Ishikawa (cell line): Measurements from ENCODE around the gene CLDN20.

Experiments used
- CEBPB ChIP-seq: IDR thresholded peaks from 2 replicates; pipeline ENCODE4 v1.6.1; 2012
- CREB1 ChIP-seq: IDR thresholded peaks from 2 replicates; pipeline ENCODE4 v1.6.1; 2012; ENCODE audit warnings: low read depth
- EGR1 ChIP-seq: IDR thresholded peaks from 2 replicates; pipeline ENCODE4 v1.6.1; 2012
- EP300 ChIP-seq: IDR thresholded peaks from 2 replicates; pipeline ENCODE4 v1.6.1; 2012; ENCODE audit warnings: borderline replicate concordance
- FOXM1 ChIP-seq: IDR thresholded peaks from 2 replicates; pipeline ENCODE4 v1.6.1; 2012; ENCODE audit warnings: low read depth, borderline replicate concordance
- MAX ChIP-seq: IDR thresholded peaks from 2 replicates; pipeline ENCODE4 v1.6.1; 2012
- NFIC ChIP-seq: IDR thresholded peaks from 2 replicates; pipeline ENCODE4 v1.6.1; 2012
- RAD21 ChIP-seq: IDR thresholded peaks from 2 replicates; pipeline ENCODE4 v1.6.1; 2012; ENCODE audit warnings: low read depth
- TAF1 ChIP-seq: IDR thresholded peaks from 2 replicates; pipeline ENCODE4 v1.6.1; 2012; ENCODE audit warnings: low read depth, mild to moderate bottlenecking
- TCF12 ChIP-seq: IDR thresholded peaks from 2 replicates; pipeline ENCODE4 v1.6.1; 2012; ENCODE audit warnings: low read depth
- TEAD4 ChIP-seq: IDR thresholded peaks from 2 replicates; pipeline ENCODE4 v1.6.1; 2012
- YY1 ChIP-seq: IDR thresholded peaks from 2 replicates; pipeline ENCODE4 v1.6.1; 2012; ENCODE audit warnings: low read depth
- ZBTB7A ChIP-seq: IDR thresholded peaks from 2 replicates; pipeline ENCODE4 v1.6.1; 2012; ENCODE audit warnings: low read depth
- TF ChIP-seq, protein P1 (sequence below): IDR thresholded peaks from 2 replicates; pipeline ENCODE4 v1.6.1; 2012; ENCODE audit warnings: low read depth, mild to moderate bottlenecking
- TF ChIP-seq, protein P2 (sequence below): IDR thresholded peaks from 2 replicates; pipeline ENCODE4 v1.6.1; 2012

CLDN20 gene

GRCh38 chr6:155244434-155244833 lies 19.4 kb upstream of the CLDN20 start:
- no peak for TF ChIP-seq YY1
- no peak for TF ChIP-seq CEBPB
- TF ChIP-seq TCF12, result no peak
- TF ChIP-seq, protein P1, sequence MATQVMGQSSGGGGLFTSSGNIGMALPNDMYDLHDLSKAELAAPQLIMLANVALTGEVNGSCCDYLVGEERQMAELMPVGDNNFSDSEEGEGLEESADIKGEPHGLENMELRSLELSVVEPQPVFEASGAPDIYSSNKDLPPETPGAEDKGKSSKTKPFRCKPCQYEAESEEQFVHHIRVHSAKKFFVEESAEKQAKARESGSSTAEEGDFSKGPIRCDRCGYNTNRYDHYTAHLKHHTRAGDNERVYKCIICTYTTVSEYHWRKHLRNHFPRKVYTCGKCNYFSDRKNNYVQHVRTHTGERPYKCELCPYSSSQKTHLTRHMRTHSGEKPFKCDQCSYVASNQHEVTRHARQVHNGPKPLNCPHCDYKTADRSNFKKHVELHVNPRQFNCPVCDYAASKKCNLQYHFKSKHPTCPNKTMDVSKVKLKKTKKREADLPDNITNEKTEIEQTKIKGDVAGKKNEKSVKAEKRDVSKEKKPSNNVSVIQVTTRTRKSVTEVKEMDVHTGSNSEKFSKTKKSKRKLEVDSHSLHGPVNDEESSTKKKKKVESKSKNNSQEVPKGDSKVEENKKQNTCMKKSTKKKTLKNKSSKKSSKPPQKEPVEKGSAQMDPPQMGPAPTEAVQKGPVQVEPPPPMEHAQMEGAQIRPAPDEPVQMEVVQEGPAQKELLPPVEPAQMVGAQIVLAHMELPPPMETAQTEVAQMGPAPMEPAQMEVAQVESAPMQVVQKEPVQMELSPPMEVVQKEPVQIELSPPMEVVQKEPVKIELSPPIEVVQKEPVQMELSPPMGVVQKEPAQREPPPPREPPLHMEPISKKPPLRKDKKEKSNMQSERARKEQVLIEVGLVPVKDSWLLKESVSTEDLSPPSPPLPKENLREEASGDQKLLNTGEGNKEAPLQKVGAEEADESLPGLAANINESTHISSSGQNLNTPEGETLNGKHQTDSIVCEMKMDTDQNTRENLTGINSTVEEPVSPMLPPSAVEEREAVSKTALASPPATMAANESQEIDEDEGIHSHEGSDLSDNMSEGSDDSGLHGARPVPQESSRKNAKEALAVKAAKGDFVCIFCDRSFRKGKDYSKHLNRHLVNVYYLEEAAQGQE, result no peak
- no peak for TF ChIP-seq MAX
- no peak for TF ChIP-seq FOXM1
- TF ChIP-seq EGR1, result no peak
- TF ChIP-seq ZBTB7A, result no peak
- TF ChIP-seq CREB1, result no peak
- no peak for TF ChIP-seq RAD21
- TF ChIP-seq, protein P2, sequence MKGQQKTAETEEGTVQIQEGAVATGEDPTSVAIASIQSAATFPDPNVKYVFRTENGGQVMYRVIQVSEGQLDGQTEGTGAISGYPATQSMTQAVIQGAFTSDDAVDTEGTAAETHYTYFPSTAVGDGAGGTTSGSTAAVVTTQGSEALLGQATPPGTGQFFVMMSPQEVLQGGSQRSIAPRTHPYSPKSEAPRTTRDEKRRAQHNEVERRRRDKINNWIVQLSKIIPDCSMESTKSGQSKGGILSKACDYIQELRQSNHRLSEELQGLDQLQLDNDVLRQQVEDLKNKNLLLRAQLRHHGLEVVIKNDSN, result no peak
- TF ChIP-seq NFIC, result no peak
- TF ChIP-seq EP300, result no peak
- no peak for TF ChIP-seq TEAD4
- TF ChIP-seq TAF1, result no peak

DNA sequence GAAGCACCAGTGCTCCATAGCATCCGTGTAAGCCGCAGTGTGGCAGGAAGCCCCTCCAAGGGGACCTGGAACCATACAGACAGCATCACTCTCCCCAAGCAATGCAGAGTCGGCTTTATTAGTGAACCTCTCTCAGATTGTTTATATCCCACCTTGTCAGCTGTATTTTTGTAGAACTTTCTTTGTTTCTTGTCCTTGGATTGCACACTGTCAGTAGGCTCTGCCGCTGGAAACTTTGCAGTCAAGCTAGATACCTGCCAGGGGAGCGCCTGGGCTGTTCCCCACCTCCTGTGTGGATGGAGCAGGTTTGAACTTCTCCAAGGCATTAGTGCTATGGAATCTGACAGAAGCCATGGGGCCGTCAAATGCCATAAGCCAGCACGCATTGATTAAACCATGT lies 18.6 kb upstream of the CLDN20 start:
- TF ChIP-seq NFIC (no peak), TCF12 (no peak), TAF1 (no peak), TEAD4 (no peak), EGR1 (no peak), EP300 (no peak), YY1 (no peak), FOXM1 (no peak), CREB1 (no peak), CEBPB (no peak), ZBTB7A (no peak), MAX (no peak)
- TF ChIP-seq, protein P1, result no peak

DNA sequence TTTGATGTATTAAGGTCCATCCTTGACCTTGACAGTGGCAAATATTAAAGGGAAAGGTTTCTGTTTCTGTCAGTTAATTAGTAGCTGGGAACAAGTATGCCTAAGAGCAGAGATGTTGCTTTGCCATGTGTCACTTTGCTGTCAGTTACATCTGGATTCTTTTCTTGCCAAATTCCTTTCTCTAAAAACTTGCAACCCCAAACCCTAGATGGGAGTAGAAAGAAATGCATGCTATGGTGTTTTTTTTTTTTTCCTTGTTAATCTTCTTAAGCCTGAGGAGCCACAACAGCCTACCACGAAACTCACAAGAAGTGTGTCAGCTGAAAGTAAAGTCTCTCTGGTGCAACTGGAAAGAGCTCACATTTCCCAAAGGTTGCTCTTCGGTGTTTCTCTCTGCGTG lies 18.0 kb upstream of the CLDN20 start:
- TF ChIP-seq NFIC, result no peak
- TF ChIP-seq, protein P1, result no peak
- TF ChIP-seq CREB1, result no peak
- no peak for TF ChIP-seq ZBTB7A
- TF ChIP-seq EP300, result no peak
- TF ChIP-seq TCF12, result no peak
- no peak for TF ChIP-seq YY1
- no peak for TF ChIP-seq MAX
- no peak for TF ChIP-seq TAF1
- no peak for TF ChIP-seq TEAD4
- no peak for TF ChIP-seq EGR1
- TF ChIP-seq FOXM1, result no peak
- no peak for TF ChIP-seq RAD21
- TF ChIP-seq, protein P2, result no peak
- TF ChIP-seq CEBPB, result no peak

GRCh38 chr6:155246825-155247224 lies 17.0 kb upstream of the CLDN20 start:
- TF ChIP-seq EGR1, result no peak
- no peak for TF ChIP-seq TEAD4
- TF ChIP-seq CREB1, result no peak
- TF ChIP-seq, protein P2, result no peak
